ENCODE results near the gene CDK18.

DNA sequence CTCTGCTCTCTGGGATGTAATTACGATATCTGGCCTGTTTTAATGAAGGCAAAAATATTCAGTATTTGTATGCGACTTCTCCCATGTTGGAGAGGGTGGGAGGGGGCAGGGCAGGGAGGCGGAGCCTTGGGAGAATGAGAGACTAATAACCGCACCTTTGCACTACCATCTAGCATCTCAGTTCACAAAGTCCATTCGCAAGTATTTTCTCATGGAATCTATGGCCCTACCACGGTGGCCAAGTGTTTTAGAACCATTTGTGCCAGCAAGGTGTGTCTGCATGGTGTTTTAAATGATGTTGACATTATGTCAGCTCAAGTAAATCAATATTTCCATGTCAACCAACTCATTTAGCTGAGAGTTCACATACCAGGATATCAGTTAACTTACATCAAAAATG, 34.3 kb upstream of the CDK18 start:
- TF ChIP-seq, protein P1, sequence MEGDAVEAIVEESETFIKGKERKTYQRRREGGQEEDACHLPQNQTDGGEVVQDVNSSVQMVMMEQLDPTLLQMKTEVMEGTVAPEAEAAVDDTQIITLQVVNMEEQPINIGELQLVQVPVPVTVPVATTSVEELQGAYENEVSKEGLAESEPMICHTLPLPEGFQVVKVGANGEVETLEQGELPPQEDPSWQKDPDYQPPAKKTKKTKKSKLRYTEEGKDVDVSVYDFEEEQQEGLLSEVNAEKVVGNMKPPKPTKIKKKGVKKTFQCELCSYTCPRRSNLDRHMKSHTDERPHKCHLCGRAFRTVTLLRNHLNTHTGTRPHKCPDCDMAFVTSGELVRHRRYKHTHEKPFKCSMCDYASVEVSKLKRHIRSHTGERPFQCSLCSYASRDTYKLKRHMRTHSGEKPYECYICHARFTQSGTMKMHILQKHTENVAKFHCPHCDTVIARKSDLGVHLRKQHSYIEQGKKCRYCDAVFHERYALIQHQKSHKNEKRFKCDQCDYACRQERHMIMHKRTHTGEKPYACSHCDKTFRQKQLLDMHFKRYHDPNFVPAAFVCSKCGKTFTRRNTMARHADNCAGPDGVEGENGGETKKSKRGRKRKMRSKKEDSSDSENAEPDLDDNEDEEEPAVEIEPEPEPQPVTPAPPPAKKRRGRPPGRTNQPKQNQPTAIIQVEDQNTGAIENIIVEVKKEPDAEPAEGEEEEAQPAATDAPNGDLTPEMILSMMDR (IDR thresholded peaks at IDR 0.05; ENCODE audit: low read depth, low read length) = no peak
- TF ChIP-seq EZH2phosphoT487 (IDR thresholded peaks at IDR 0.05; ENCODE audit: low read depth) = no peak

All from OCI-LY3 (cell line).